ENCODE results near the gene GLIS2. TPM values are rescaled to one million over a fixed set of nuclear protein-coding genes. Genes with fewer than 3 reads are reported as not detected.

The GLIS2 gene
- total and polyA plus RNA-seq, 10 donors, result 0.89 to 8.4 (median 3.3) TPM

GRCh38 chr16:4378161-4378666, 62.3 kb downstream of the GLIS2 start:
- 84 to 92% (median 88%) methylated on average over 4 to 15 of the region's 15 CpGs for WGBS, 5 donors
- Histone ChIP-seq H3K4me1 (peaks cover 5 to 85% (median 37%) of the 10 kb centered on the region in 6 donors), H3K36me3 (peaks cover 0 to 96% (median 37%) of the 10 kb centered on the region in 6 donors), H3K9me3 (no peaks in the 10 kb centered on the region), H3K4me3 (no peak overlapping the region), H3K27ac (peak overlapping the region in 2 of 8 donors; percentile 2 to 82), H3K27me3 (replicated peaks in 1 of 7) (no peaks in the 10 kb centered on the region)
- TF ChIP-seq CTCF (IDR thresholded peaks at IDR 0.05 in 8 of 11, conservative IDR thresholded peaks at IDR 0.05 in 3 of 11) (no peak), POLR2AphosphoS5 (IDR thresholded peaks at IDR 0.05) (peak in 2 of 3 donors; percentile 7 to 43)
- DNase-seq, result no peak
- intact Hi-C loops (cut with DNase I; ENCODE audit: low total_unique reads), result no loop called here

GRCh38 chr16:4378999-4379690, 63.3 kb downstream of the GLIS2 start:
- H3K36me3 ChIP-seq, result peaks cover 0 to 100% (median 45%) of the 10 kb centered on the region in 6 donors
- no peaks in the 10 kb centered on the region for H3K9me3 ChIP-seq
- peak overlapping the region in 2 of 8 donors; percentile 2 to 82 for H3K27ac ChIP-seq
- peaks cover 0 to 85% (median 36%) of the 10 kb centered on the region in 6 donors for H3K4me1 ChIP-seq
- no peaks in the 10 kb centered on the region for H3K27me3 ChIP-seq (replicated peaks in 1 of 7)
- no peak for DNase-seq
- WGBS, 5 donors, result 83 to 92% (median 92%) methylated on average over 15 to 21 of the region's 21 CpGs
- TF ChIP-seq CTCF (IDR thresholded peaks at IDR 0.05 in 8 of 11, conservative IDR thresholded peaks at IDR 0.05 in 3 of 11) (no peak), POLR2AphosphoS5 (IDR thresholded peaks at IDR 0.05) (peak in 1 of 3 donors; percentile 47), POLR2A (IDR thresholded peaks at IDR 0.05) (no peak)
- intact Hi-C loops (cut with DNase I; ENCODE audit: low total_unique reads), result no loop called here
- H3K4me3 ChIP-seq, result no peak overlapping the region

- intact Hi-C loops (cut with DNase I; ENCODE audit: low total_unique reads), result no loop called here
- Histone ChIP-seq H3K36me3 (peaks cover 0 to 100% (median 57%) of the 10 kb centered on the region in 6 donors), H3K4me3 (no peak overlapping the region), H3K9me3 (no peaks in the 10 kb centered on the region), H3K27ac (peak overlapping the region in 2 of 8 donors; percentile 26 to 30), H3K4me1 (peaks cover 0 to 83% (median 28%) of the 10 kb centered on the region in 6 donors), H3K27me3 (replicated peaks in 1 of 7) (no peaks in the 10 kb centered on the region)
- no peak for TF ChIP-seq CTCF (IDR thresholded peaks at IDR 0.05 in 8 of 11, conservative IDR thresholded peaks at IDR 0.05 in 3 of 11)
- TF ChIP-seq POLR2A (IDR thresholded peaks at IDR 0.05), result no peak
- TF ChIP-seq POLR2AphosphoS5 (IDR thresholded peaks at IDR 0.05), result peak in 2 of 3 donors; percentile 26 to 60
- WGBS, 5 donors, result 79 to 89% (median 85%) methylated on average over 19 to 26 of the region's 26 CpGs
- DNase-seq, result no peak
Measured at GRCh38 chr16:4380119-4381063, 64.5 kb downstream of the GLIS2 start.
